GM12801 (cell line): Measurements from ENCODE around the gene GRP.

ENCODE experiments used
- TF ChIP-seq, protein P1 (sequence below): IDR thresholded peaks from one replicate; pipeline ENCODE4 v1.5.1; 2011; ENCODE audit warnings: control low read depth; ENCODE audit not compliant: insufficient read length; ENCODE audit errors: extremely low read depth

GRP gene

GRCh38 chr18:59274533-59274928, 54.6 kb downstream of the GRP start:
- TF ChIP-seq, protein P1, sequence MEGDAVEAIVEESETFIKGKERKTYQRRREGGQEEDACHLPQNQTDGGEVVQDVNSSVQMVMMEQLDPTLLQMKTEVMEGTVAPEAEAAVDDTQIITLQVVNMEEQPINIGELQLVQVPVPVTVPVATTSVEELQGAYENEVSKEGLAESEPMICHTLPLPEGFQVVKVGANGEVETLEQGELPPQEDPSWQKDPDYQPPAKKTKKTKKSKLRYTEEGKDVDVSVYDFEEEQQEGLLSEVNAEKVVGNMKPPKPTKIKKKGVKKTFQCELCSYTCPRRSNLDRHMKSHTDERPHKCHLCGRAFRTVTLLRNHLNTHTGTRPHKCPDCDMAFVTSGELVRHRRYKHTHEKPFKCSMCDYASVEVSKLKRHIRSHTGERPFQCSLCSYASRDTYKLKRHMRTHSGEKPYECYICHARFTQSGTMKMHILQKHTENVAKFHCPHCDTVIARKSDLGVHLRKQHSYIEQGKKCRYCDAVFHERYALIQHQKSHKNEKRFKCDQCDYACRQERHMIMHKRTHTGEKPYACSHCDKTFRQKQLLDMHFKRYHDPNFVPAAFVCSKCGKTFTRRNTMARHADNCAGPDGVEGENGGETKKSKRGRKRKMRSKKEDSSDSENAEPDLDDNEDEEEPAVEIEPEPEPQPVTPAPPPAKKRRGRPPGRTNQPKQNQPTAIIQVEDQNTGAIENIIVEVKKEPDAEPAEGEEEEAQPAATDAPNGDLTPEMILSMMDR: no peak

GRCh38 chr18:59275406-59275949, 55.5 kb downstream of the GRP start:
- TF ChIP-seq, protein P1: no peak

DNA sequence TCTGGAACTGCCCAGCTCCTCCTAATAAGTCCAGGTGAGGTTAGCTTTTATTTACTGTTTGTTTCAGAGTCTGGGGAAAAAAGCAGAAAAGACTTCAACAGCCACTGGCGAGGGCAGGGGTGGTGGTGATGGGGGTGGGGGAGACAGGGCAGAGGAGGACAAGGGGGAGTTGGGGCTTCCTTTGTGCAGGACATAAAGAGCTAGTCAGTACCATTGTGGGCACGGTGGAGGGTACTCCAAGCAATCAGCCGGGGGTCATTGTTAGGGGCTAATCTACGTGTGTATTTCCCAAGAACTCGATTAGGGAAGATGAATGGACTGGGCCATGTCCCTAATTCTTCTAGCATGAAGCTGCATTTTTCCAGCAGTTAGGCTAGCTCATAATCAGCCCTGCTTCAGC, 56.1 kb downstream of the GRP start:
- TF ChIP-seq, protein P1: no peak

DNA sequence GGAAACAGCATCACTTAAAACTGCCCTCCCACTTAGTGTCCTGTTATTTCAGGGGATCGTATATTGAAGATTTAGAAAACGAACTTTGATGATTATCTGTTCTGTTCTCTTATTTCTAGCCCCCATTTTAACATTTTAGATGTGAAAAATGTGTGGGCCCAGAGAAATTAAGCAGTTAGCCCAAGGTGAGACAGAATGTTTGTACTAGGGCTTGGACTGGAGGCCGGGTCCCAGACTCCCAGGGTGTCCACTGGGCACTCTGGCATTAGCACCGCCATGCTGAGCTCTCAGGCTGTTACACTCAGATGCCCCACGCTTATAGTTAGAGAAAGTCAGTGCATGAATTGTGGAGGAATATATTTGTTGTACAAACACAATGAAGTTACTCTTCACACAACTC, 58.8 kb downstream of the GRP start:
- TF ChIP-seq, protein P1: no peak

GRCh38 chr18:59279193-59279592, 59.2 kb downstream of the GRP start:
- TF ChIP-seq, protein P1: no peak

DNA sequence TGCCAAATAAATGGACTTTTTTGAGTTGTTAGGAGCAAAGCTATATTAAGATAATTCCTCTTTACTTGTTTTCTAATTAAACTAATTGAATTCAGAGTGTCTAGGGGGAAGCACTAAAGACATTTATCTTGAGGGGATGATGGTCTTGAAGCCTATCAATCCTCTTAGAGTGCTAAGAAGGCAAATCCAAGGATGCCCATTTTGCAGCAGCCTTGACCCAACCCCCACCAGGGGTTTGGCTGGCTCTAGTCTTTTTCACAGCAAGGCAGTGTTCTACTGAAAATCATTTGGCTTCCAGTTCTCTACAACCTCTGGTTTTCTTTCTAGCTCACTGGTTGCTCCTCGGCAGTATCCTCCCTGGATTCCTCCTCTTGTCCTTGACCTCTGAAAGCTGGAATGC, 59.8 kb downstream of the GRP start:
- TF ChIP-seq, protein P1: no peak
